Calu3 (cell line): ENCODE measurements around the gene HOXA11. TPM values are rescaled to one million over a fixed set of nuclear protein-coding genes. Genes with fewer than 3 reads are reported as not detected.

Experiments used
- BruUV-seq: library from RNA; stranded (reverse); fragments of 400-500 nt; replicated peaks from 2 replicates; lab custom pipeline; 2021; lab: Mats Ljungman, UMichigan
- CTCF ChIA-PET: fragments of 300-600 bp; sonication (Branson Sonifier 250); formaldehyde crosslinking; loops from one replicate; lab custom pipeline; 2022; ENCODE audit warnings: antibody characterized with exemption; lab: Charles Lee
- DNase-seq: peaks from one replicate; pipeline ENCODE4 v3.0.0; 2022
- H3K27ac Mint-ChIP-seq: one replicate; pipeline ENCODE4 v1.8.0; 2022; ENCODE audit warnings: mixed read lengths; ENCODE audit not compliant: unreplicated experiment
- H3K27me3 Mint-ChIP-seq: one replicate; pipeline ENCODE4 v1.8.0; 2022; ENCODE audit warnings: mixed read lengths; ENCODE audit not compliant: unreplicated experiment
- H3K36me3 Mint-ChIP-seq: one replicate; pipeline ENCODE4 v1.8.0; 2022; ENCODE audit warnings: mild to moderate bottlenecking, moderate library complexity, mixed read lengths; ENCODE audit not compliant: insufficient read depth, unreplicated experiment
- H3K4me1 Mint-ChIP-seq: one replicate; pipeline ENCODE4 v1.8.0; 2022; ENCODE audit warnings: mild to moderate bottlenecking, low read depth, mixed read lengths; ENCODE audit not compliant: unreplicated experiment
- H3K4me3 Mint-ChIP-seq: one replicate; pipeline ENCODE4 v1.8.0; 2022; ENCODE audit warnings: mild to moderate bottlenecking, low read depth, moderate library complexity, mixed read lengths; ENCODE audit not compliant: unreplicated experiment
- H3K9me3 Mint-ChIP-seq: one replicate; pipeline ENCODE4 v1.8.0; 2022; ENCODE audit warnings: low read depth, mixed read lengths; ENCODE audit not compliant: unreplicated experiment
- intact Hi-C: fragments of 100-400 bp; cut with micrococcal nuclease; formaldehyde crosslinking; loops from one replicate; pipeline ENCODE4 v1.10.0; 2022; ENCODE audit not compliant: unreplicated experiment
- total RNA-seq: library from RNA; stranded (reverse); gene quantifications from 2 replicates; pipeline ENCODE4 v1.2.3, GENCODE V29; 2022
- TF ChIP-seq, protein P1 (sequence below): fragments of 200-600 bp; IDR thresholded peaks from one replicate; pipeline ENCODE4 v1.8.0; 2022; ENCODE audit warnings: antibody characterized with exemption; ENCODE audit not compliant: unreplicated experiment

The HOXA11 gene
- total RNA-seq, 1 experiment from 2014 or later: 0.54 TPM

DNA sequence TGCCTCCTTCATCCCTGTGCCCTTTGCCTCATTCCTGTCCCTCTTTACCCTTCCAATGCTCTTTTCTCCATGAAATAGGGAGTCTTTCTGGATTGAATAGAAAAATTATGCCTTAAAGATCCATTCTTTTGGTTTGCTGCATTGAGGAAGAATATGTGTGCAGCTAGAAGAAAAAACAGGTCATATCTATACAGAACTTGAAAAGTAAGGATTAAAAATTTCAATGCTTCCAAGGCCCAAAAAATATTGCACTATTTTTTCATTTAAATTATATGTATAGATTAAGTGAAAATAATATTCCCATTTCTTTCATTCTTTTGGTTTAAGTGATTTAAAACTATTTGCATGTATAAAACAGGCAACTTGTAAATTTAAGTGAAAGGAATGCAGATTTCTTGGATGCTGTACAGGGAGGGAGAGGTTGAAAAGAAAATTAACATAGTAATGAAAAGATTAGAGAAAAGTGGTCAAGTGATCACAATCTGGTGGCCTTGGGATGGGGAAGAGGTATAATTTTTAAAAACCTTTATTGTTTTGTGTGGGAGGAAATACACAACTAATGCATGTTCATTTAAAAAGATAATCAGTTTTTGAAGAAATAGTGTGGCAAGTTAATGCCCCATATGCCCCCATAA is 39.0 kb upstream of the HOXA11 start:
- Mint-ChIP-seq H3K36me3 (no peaks in the 10 kb centered on the region), H3K9me3 (no peaks in the 10 kb centered on the region), H3K4me1 (peaks cover 7% of the 10 kb centered on the region), H3K4me3 (no peak overlapping the region), H3K27ac (no peak overlapping the region), H3K27me3 (peaks cover 82% of the 10 kb centered on the region)
- intact Hi-C loops: no loop called here
- BruUV-seq: no TSS peak
- no peak for DNase-seq
- TF ChIP-seq, protein P1, sequence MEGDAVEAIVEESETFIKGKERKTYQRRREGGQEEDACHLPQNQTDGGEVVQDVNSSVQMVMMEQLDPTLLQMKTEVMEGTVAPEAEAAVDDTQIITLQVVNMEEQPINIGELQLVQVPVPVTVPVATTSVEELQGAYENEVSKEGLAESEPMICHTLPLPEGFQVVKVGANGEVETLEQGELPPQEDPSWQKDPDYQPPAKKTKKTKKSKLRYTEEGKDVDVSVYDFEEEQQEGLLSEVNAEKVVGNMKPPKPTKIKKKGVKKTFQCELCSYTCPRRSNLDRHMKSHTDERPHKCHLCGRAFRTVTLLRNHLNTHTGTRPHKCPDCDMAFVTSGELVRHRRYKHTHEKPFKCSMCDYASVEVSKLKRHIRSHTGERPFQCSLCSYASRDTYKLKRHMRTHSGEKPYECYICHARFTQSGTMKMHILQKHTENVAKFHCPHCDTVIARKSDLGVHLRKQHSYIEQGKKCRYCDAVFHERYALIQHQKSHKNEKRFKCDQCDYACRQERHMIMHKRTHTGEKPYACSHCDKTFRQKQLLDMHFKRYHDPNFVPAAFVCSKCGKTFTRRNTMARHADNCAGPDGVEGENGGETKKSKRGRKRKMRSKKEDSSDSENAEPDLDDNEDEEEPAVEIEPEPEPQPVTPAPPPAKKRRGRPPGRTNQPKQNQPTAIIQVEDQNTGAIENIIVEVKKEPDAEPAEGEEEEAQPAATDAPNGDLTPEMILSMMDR: no peak
- CTCF ChIA-PET: no interaction called here

DNA sequence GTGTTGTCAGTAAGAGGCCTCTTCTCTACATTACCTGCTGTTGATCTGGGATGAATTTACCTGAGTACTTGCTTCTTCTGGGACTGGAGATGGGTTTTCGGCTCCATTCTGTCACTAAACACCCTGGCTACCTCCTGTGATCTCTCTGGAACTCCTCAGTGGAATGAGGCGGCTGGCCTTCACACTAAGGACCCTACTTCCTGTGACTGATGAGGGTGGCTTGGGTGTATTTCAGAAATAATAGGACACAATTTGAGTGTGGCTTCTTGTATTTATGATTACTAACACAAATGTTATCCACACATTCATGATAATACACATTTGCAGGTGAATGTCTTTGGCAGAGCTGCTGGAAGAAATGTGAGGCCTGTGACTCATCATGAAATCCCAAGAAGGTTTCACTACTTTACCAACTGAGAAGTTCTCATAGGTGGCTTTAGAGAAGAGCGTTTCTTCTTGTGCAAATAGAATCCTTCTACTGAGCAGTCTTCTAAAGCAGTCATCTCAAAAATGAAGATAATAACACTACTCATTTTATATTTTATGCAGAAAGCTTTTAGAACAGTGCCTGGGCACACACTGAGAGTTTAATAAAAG is 36.3 kb upstream of the HOXA11 start:
- DNase-seq: no peak
- H3K27me3 Mint-ChIP-seq: peaks cover 94% of the 10 kb centered on the region
- H3K4me1 Mint-ChIP-seq: peaks cover 7% of the 10 kb centered on the region
- H3K27ac Mint-ChIP-seq: no peak overlapping the region
- H3K4me3 Mint-ChIP-seq: no peak overlapping the region
- TF ChIP-seq, protein P1: no peak
- H3K36me3 Mint-ChIP-seq: no peaks in the 10 kb centered on the region
- no TSS peak for BruUV-seq
- no peaks in the 10 kb centered on the region for H3K9me3 Mint-ChIP-seq
- CTCF ChIA-PET: no interaction called here
- intact Hi-C loops: no loop called here

DNA sequence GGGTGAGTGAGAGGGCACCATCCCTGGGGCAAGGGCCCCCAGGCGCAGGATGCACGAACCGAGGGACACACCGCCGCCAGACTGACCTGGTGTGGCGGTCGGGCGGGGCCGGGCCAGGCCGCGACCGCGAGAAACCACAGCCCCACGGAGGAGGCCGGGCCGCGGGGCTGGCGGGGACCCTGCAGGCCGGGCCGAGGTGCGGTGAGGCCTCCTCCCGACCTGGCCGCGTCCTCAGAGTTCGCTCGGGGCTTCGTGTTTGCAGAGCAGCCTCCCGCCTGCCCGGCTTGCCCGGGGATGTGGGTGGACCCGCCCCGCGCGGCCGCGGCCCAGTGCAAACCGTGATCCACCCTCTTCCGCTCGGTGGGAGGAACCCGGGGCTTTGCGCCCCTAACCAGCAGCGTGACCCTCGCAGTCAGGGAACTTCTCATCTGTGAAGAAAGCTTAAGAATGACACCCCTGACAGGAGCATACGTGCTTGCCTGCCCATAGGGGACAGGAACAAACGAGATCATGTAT is 35.5 kb upstream of the HOXA11 start:
- H3K36me3 Mint-ChIP-seq: no peaks in the 10 kb centered on the region
- no peaks in the 10 kb centered on the region for H3K9me3 Mint-ChIP-seq
- no peak overlapping the region for H3K27ac Mint-ChIP-seq
- H3K4me1 Mint-ChIP-seq: peaks cover 7% of the 10 kb centered on the region
- CTCF ChIA-PET: no interaction called here
- no TSS peak for BruUV-seq
- H3K27me3 Mint-ChIP-seq: peaks cover 93% of the 10 kb centered on the region
- intact Hi-C loops: no loop called here
- no peak overlapping the region for H3K4me3 Mint-ChIP-seq
- no peak for DNase-seq
- TF ChIP-seq, protein P1: no peak

DNA sequence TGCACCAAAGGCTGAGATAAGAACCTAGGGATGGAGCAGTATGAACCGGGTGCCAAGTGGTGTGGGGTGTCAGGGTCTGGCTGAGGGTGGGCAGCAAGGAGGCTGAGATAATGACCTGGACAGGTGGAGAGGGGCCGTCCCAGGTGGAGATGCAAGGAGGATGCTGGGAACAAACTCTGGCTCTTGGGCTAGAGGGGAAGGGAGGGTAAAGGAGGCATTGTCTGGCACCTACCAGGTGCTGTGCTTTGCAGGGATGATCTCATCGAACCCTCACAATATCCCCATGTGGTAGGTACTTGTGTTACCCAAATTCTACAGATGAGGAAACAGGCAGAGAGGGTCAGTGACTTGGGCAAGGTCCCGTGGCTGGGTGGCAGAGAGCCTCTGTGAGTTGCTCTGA is 34.8 kb upstream of the HOXA11 start:
- BruUV-seq: no TSS peak
- no peak overlapping the region for H3K4me3 Mint-ChIP-seq
- H3K36me3 Mint-ChIP-seq: no peaks in the 10 kb centered on the region
- no peaks in the 10 kb centered on the region for H3K9me3 Mint-ChIP-seq
- CTCF ChIA-PET: interaction anchor here (0.6 kb wide), 1 partner anchor 21 kb away, joined by 3 read pairs; no protein-coding TSS in a partner anchor
- H3K27ac Mint-ChIP-seq: no peak overlapping the region
- intact Hi-C loops: no loop called here
- peaks cover under 1% of the 10 kb centered on the region for H3K4me1 Mint-ChIP-seq
- TF ChIP-seq, protein P1: no peak
- peaks cover 86% of the 10 kb centered on the region for H3K27me3 Mint-ChIP-seq
- no peak for DNase-seq
